ENCODE results near the gene RAVER2.

GRCh38 chr1:64790832-64791487 lies 46.1 kb downstream of the RAVER2 start:
- no peak for TF ChIP-seq CTCF (IDR thresholded peaks at IDR 0.05)
- TF ChIP-seq POLR2AphosphoS5 (IDR thresholded peaks at IDR 0.05; ENCODE audit: low read depth, low read length), result no peak
- TF ChIP-seq TCF7L2 (IDR thresholded peaks at IDR 0.05; ENCODE audit: low read depth, low read length), result no peak
- no peak for TF ChIP-seq REST (IDR thresholded peaks at IDR 0.05; ENCODE audit: insufficient read depth in 1 of 2, low read depth in 2 of 2, low read length in 1 of 2)
